Measurements from ENCODE around the gene U2AF2. TPM values are rescaled to one million over a fixed set of nuclear protein-coding genes. Genes with fewer than 3 reads are reported as not detected.

Gene U2AF2
- total and polyA plus RNA-seq, 9 donors, result 27.3 to 183 (median 148) TPM

DNA sequence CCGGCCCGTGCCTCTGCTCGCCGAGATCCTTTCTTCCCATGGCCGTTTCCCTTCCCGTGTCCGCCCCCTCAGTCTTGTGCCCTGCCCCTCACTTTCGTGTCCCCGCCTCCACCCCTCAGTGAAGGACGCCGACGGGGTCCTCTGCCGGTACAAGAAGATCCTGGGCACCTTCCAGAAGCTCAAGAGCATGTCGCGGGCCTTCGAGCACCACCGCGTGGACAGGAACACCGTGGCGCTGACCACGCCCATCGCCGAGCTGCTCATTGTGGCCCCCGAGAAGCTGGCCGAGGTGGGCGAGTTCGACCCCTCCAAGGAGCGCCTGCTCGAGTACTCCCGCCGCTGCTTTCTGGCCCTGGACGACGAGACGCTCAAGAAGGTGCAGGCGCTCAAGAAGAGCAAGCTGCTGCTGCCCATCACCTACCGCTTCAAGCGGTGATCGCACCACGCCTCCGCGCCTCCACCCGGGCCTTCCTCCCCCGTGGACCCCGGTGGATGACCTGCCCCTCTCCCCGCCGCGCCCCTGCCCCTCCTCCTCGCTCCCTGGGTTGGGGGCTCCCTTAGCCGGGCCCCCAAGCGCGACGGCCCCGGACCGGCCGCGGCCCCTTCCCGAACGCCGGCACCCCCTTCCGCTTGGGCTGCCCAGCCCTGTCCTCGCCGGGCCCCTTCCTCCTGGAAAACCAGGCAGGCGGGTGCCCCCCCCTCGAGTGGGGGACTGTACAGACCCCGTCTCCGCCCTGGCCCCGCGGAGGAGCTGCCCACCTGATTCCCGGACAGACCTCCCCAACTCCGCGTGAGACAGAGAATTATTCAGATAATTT, 2.3 kb upstream of the U2AF2 start:
- peaks cover 15% of the 10 kb centered on the region for H3K4me1 ChIP-seq (ENCODE audit: insufficient read depth)
- intact Hi-C loops (cut with DNase I), result no loop called here
- no peak overlapping the region for H3K27ac ChIP-seq
- DNase-seq, result peak; percentile 64 to 79 (median 70)
- H3K36me3 ChIP-seq, result no peaks in the 10 kb centered on the region
- H3K9me3 ChIP-seq, result no peaks in the 10 kb centered on the region
- WGBS, 3 donors, result 70 to 73% (median 70%) methylated on average over 69 to 71 of the region's 71 CpGs
- no peak overlapping the region for H3K4me3 ChIP-seq
- no peak for TF ChIP-seq CTCF (IDR thresholded peaks at IDR 0.05)
- no peak for TF ChIP-seq EP300 (IDR thresholded peaks at IDR 0.05)
- TF ChIP-seq POLR2A (IDR thresholded peaks at IDR 0.05), result no peak
- H3K27me3 ChIP-seq, result no peaks in the 10 kb centered on the region

DNA sequence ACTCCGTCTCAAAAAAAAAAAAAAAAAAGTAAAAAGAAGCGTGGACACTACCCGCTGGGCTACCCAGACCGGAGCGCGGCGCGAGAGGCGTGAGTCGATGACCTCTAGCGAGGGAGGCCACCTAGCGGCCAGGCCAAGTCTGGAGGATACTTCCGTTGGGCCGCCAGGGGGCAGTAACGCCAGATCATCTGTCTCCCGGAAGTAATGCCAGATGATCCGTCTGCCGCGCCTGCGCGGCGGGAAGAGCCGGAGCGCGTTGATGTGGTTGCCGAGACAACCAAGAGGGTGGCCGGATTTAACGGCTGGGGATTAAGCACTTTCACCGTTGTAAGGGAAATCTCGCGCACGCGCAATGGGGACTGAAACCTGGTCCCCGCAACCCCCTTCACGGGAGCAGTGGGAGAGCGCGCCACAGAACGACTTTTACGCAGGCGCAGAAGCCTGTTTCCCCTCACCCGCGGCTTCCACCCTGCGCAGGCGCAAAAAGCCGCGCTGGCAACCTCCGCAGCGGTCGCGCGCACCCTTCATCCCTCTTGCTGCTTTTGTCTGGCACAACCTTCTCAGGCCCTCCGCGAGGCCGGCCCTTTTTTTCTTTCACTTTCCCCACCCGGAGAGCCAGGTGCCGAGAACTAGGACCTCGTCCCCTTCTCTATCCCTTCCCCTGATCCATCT, 1.0 kb upstream of the U2AF2 start:
- 0 to 1% (median 0%) methylated on average over 57 of the region's 57 CpGs for WGBS, 3 donors
- intact Hi-C loops (cut with DNase I), result no loop called here
- peaks cover 17% of the 10 kb centered on the region for H3K4me1 ChIP-seq (ENCODE audit: insufficient read depth)
- no peaks in the 10 kb centered on the region for H3K9me3 ChIP-seq
- DNase-seq, result peak; percentile 98 to 100 (median 99)
- no peaks in the 10 kb centered on the region for H3K27me3 ChIP-seq
- no peaks in the 10 kb centered on the region for H3K36me3 ChIP-seq
- peak overlapping the region; percentile 98 for H3K4me3 ChIP-seq
- H3K27ac ChIP-seq, result peak overlapping the region; percentile 91 to 99
- TF ChIP-seq EP300 (IDR thresholded peaks at IDR 0.05), result peak; percentile 12
- peak; percentile 98 to 100 (median 99) for TF ChIP-seq CTCF (IDR thresholded peaks at IDR 0.05)
- peak; percentile 80 for TF ChIP-seq POLR2A (IDR thresholded peaks at IDR 0.05)

- Histone ChIP-seq H3K27ac (peak overlapping the region; percentile 91 to 99), H3K36me3 (no peaks in the 10 kb centered on the region), H3K4me1 (ENCODE audit: insufficient read depth) (peaks cover 18% of the 10 kb centered on the region), H3K9me3 (no peaks in the 10 kb centered on the region), H3K4me3 (peak overlapping the region; percentile 98), H3K27me3 (no peaks in the 10 kb centered on the region)
- whole genome bisulfite sequencing, 3 donors, result 0% methylated on average over 49 to 52 of the region's 52 CpGs
- intact Hi-C loops (cut with DNase I), result no loop called here
- peak; percentile 99 to 100 (median 99) for DNase-seq
- TF ChIP-seq POLR2A (IDR thresholded peaks at IDR 0.05) (no peak), EP300 (IDR thresholded peaks at IDR 0.05) (no peak), CTCF (IDR thresholded peaks at IDR 0.05) (no peak)
Measured at GRCh38 chr19:55654323-55654867, 440 bp upstream of the U2AF2 start.

DNA sequence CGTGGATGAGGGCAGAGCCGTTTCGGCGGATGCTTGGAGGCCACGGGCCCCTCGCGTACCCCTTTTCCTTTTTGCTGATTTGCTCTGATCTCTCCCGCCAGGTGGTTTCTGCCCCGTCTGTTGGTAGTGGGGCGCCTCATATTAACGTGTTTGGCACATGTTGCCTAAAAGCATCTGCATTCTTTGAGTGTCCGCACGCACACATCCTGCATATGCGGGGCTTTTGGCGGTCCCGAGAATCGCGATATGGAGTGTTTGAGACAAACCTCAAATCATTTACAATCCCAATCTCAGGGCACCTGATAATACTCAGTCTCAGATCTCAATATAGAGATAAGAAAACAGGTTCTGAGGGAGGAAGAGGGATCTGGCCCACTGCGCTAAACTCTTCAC, 809 bp downstream of the U2AF2 start:
- H3K27me3 ChIP-seq, result no peaks in the 10 kb centered on the region
- peaks cover 19% of the 10 kb centered on the region for H3K4me1 ChIP-seq (ENCODE audit: insufficient read depth)
- peak overlapping the region; percentile 91 to 99 for H3K27ac ChIP-seq
- no peak for DNase-seq
- intact Hi-C loops (cut with DNase I), result no loop called here
- H3K36me3 ChIP-seq, result no peaks in the 10 kb centered on the region
- no peaks in the 10 kb centered on the region for H3K9me3 ChIP-seq
- H3K4me3 ChIP-seq, result peak overlapping the region; percentile 98
- WGBS, 3 donors, result 0 to 1% (median 1%) methylated on average over 19 of the region's 19 CpGs
- no peak for TF ChIP-seq EP300 (IDR thresholded peaks at IDR 0.05)
- TF ChIP-seq CTCF (IDR thresholded peaks at IDR 0.05), result no peak
- TF ChIP-seq POLR2A (IDR thresholded peaks at IDR 0.05), result no peak

Data from ovary (tissue), 9 donors.